Breast epithelium (tissue), 3 donors: ENCODE results near the gene TMX2.
A peak's percentile ranks its signal among the peaks of the same experiment; 100 is the strongest.

ENCODE experiments used
- POLR2AphosphoS5 ChIP-seq, 3 donors: sonication (generic); formaldehyde crosslinking; IDR thresholded peaks; one replicate each; pipeline ENCODE4 v1.6.1; 2017; ENCODE audit warnings: antibody characterized with exemption in 3 of 3
- TF ChIP-seq, protein P1 (sequence below), 3 donors: fragments of 450-650 bp; IDR thresholded peaks; one replicate each; pipeline ENCODE4 v1.5.1; 2016 to 2017; ENCODE audit warnings: antibody characterized with exemption in 3 of 3, mild to moderate bottlenecking in 3 of 3, moderate library complexity in 3 of 3

DNA sequence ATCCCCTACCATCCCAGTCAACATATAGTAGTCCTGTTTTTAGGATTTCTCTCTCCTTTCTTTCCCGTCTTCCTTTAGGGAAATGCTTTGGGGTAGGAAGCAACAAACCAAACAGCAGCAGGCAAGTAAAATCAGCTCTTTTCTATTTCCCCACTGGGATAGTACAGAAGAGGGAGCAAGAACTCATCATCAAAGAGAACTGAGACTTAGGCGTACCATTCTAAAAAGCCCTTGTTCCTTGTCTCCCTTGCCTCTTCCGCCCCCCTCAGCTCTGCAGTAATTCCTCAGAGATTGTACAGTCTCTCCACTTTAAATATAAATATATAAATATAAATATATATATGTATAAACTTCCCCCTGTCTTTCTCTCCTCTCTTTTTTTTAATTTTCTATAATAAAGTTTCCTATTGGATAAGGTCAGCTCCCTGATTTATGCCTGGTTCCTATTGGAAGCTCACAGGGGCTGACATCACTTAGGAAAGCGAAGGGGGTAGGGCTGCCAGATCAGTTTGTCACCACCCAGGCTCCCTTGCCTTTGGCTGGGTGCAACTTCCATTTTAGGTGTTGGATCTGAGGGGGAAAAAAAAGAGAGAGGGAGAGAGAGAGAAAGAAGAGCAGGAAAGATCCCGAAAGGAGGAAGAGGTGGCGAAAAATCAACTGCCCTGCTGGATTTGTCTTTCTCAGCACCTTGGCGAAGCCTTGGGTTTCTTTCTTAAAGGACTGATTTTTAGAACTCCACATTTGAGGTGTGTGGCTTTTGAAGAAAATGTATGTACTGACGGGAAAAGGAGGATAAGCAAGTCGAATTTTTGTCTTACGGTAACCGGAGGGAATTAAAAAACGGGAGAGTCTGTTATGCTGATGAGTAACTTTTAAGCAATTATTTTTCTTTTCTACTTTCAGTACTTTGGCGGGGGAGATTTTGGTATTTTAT, 49.2 kb downstream of the TMX2 start, which contains the start of gene CTNND1:
- TF ChIP-seq, protein P1, sequence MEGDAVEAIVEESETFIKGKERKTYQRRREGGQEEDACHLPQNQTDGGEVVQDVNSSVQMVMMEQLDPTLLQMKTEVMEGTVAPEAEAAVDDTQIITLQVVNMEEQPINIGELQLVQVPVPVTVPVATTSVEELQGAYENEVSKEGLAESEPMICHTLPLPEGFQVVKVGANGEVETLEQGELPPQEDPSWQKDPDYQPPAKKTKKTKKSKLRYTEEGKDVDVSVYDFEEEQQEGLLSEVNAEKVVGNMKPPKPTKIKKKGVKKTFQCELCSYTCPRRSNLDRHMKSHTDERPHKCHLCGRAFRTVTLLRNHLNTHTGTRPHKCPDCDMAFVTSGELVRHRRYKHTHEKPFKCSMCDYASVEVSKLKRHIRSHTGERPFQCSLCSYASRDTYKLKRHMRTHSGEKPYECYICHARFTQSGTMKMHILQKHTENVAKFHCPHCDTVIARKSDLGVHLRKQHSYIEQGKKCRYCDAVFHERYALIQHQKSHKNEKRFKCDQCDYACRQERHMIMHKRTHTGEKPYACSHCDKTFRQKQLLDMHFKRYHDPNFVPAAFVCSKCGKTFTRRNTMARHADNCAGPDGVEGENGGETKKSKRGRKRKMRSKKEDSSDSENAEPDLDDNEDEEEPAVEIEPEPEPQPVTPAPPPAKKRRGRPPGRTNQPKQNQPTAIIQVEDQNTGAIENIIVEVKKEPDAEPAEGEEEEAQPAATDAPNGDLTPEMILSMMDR (IDR thresholded peaks at IDR 0.05): peak in 1 of 3 donors; percentile 31
- peak; percentile 76 to 94 (median 89) for TF ChIP-seq POLR2AphosphoS5 (IDR thresholded peaks at IDR 0.05)
